Natural killer cell (primary cell): Measurements from ENCODE around the gene KIF3B. TPM values are rescaled to one million over a fixed set of nuclear protein-coding genes. Genes with fewer than 3 reads are reported as not detected.

ENCODE experiments used
- ATAC-seq, 3 donors: fragments of 150-1000 bp in 2 of 3; fragments of 200-7000 bp in 1 of 3; cut with Tn5 transposase; 1 replicate in 1 of 3; 2 replicates in 2 of 3; pipeline ENCODE4 v1.10.0; 2021; ENCODE audit warnings: mild to moderate bottlenecking in 2 of 3, moderate library complexity in 2 of 3
- DNase-seq, 2 donors: peaks; one replicate each; pipeline versions ENCODE4 v3.0.0 to v3.0.0-alpha.2; 2013 to 2021; ENCODE audit warnings: mixed read lengths in 1 of 2
- H3K27ac ChIP-seq: one replicate; pipeline ENCODE4 v1.5.1; 2013; ENCODE audit warnings: mild to moderate bottlenecking, low read length
- H3K27me3 ChIP-seq: one replicate; pipeline ENCODE4 v1.6.1; 2013; ENCODE audit warnings: low read length; ENCODE audit not compliant: control insufficient read depth, insufficient read depth
- H3K36me3 ChIP-seq: one replicate; pipeline ENCODE4 v1.6.1; 2013; ENCODE audit warnings: low read length; ENCODE audit not compliant: control insufficient read depth, insufficient read depth
- H3K4me1 ChIP-seq: one replicate; pipeline ENCODE4 v1.6.1; 2013; ENCODE audit warnings: low read length; ENCODE audit not compliant: control insufficient read depth, insufficient read depth
- H3K4me3 ChIP-seq: one replicate; pipeline ENCODE4 v1.5.1; 2013; ENCODE audit warnings: low read length
- H3K9me3 ChIP-seq: one replicate; pipeline ENCODE4 v1.6.1; 2013; ENCODE audit warnings: low read length; ENCODE audit not compliant: control insufficient read depth, insufficient read depth
- H3K27ac Mint-ChIP-seq, 2 donors: one replicate each; pipeline ENCODE4 v1.8.0; 2022; ENCODE audit warnings: mild to moderate bottlenecking in 2 of 2, mixed read lengths in 2 of 2, moderate library complexity in 1 of 2
- H3K27me3 Mint-ChIP-seq, 2 donors: one replicate each; pipeline ENCODE4 v1.8.0; 2022; ENCODE audit warnings: low read depth in 2 of 2, mixed read lengths in 2 of 2
- H3K36me3 Mint-ChIP-seq: one replicate; pipeline ENCODE4 v1.8.0; 2022; ENCODE audit warnings: mixed read lengths
- H3K4me1 Mint-ChIP-seq, 2 donors: one replicate each; pipeline ENCODE4 v1.8.0; 2022; ENCODE audit warnings: mixed read lengths in 2 of 2
- H3K4me3 Mint-ChIP-seq: one replicate; pipeline ENCODE4 v1.8.0; 2022; ENCODE audit warnings: mild to moderate bottlenecking, moderate library complexity, mixed read lengths
- H3K9me3 Mint-ChIP-seq, 2 donors: one replicate each; pipeline ENCODE4 v1.8.0; 2022; ENCODE audit warnings: mixed read lengths in 2 of 2
- WGBS: methylation state at CpG from one replicate; pipeline ENCODE4 v1.1.7; 2013; ENCODE audit warnings: missing lambda C conversion rate; ENCODE audit not compliant: insufficient coverage; 5-methylcytosine and 5-hydroxymethylcytosine counted together
- intact Hi-C: fragments of 100-400 bp; cut with micrococcal nuclease; formaldehyde crosslinking; loops from one replicate; pipeline ENCODE4 v1.14.2; 2022
- total RNA-seq, 4 donors: library from RNA; stranded (reverse); fragments of 120-200 nt in 1 of 4; gene quantifications; one replicate each; pipeline versions ENCODE4 v1.2.3 to v1.2.4, GENCODE V29; 2013 to 2022
- TF ChIP-seq, protein P1 (sequence below): fragments of 200-600 bp; IDR thresholded peaks from one replicate; pipeline ENCODE4 v1.8.0; 2022; ENCODE audit warnings: antibody characterized with exemption

KIF3B gene
- total RNA-seq, 3 donors from 2014 or later (not counting 1 experiment from before 2014, with no cell fraction given) = 10.2 to 14.3 (median 13.2) TPM

DNA sequence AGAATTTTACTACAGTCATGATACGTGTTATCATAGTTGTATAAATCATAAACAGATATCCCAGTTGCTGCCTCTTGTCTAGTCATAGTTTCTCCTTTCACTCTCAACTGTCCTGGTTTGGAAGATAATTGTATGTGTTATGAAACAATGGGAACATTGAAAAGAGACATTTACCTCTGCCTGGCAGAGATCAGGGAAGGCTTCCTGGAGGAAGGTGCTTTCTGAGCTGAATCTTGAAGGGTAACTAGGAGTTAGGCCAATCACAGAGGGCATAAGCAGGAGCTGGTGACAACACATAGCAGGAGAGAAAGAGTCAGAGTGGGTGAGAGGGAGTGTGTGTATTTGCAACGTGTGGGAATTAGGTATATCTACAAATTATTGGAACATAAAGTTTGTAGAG, 86.0 kb downstream of the KIF3B start:
- WGBS = 70% methylated on average over 2 of the region's 2 CpGs
- Mint-ChIP-seq H3K27ac (peak overlapping the region; percentile 19 to 51), H3K36me3 (no peaks in the 10 kb centered on the region), H3K9me3 (no peaks in the 10 kb centered on the region), H3K27me3 (no peaks in the 10 kb centered on the region), H3K4me1 (peaks cover 53 to 75% of the 10 kb centered on the region in 2 donors), H3K4me3 (no peak overlapping the region)
- DNase-seq = no peak
- intact Hi-C loops = no loop called here
- Histone ChIP-seq H3K4me3 (no peak overlapping the region), H3K27ac (no peak overlapping the region), H3K27me3 (no peaks in the 10 kb centered on the region), H3K9me3 (no peaks in the 10 kb centered on the region), H3K36me3 (peaks cover 3% of the 10 kb centered on the region), H3K4me1 (peaks cover 20% of the 10 kb centered on the region)
- TF ChIP-seq, protein P1, sequence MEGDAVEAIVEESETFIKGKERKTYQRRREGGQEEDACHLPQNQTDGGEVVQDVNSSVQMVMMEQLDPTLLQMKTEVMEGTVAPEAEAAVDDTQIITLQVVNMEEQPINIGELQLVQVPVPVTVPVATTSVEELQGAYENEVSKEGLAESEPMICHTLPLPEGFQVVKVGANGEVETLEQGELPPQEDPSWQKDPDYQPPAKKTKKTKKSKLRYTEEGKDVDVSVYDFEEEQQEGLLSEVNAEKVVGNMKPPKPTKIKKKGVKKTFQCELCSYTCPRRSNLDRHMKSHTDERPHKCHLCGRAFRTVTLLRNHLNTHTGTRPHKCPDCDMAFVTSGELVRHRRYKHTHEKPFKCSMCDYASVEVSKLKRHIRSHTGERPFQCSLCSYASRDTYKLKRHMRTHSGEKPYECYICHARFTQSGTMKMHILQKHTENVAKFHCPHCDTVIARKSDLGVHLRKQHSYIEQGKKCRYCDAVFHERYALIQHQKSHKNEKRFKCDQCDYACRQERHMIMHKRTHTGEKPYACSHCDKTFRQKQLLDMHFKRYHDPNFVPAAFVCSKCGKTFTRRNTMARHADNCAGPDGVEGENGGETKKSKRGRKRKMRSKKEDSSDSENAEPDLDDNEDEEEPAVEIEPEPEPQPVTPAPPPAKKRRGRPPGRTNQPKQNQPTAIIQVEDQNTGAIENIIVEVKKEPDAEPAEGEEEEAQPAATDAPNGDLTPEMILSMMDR = no peak
- no peak for ATAC-seq

- Mint-ChIP-seq H3K27me3 (no peaks in the 10 kb centered on the region), H3K9me3 (no peaks in the 10 kb centered on the region), H3K4me1 (peaks cover 46 to 67% of the 10 kb centered on the region in 2 donors), H3K4me3 (no peak overlapping the region), H3K36me3 (no peaks in the 10 kb centered on the region), H3K27ac (peak overlapping the region in 1 of 2 donors; percentile 0)
- Histone ChIP-seq H3K4me1 (peaks cover 12% of the 10 kb centered on the region), H3K36me3 (peaks cover 6% of the 10 kb centered on the region), H3K9me3 (no peaks in the 10 kb centered on the region), H3K27me3 (no peaks in the 10 kb centered on the region), H3K27ac (no peak overlapping the region), H3K4me3 (no peak overlapping the region)
- DNase-seq (no peak), ATAC-seq (no peak)
- intact Hi-C loops = no loop called here
- TF ChIP-seq, protein P1 = no peak
- WGBS = 89% methylated on average over 7 of the region's 7 CpGs
These were observed 87.2 kb downstream of the KIF3B start for GRCh38 chr20:32364554-32365208.

- no peak overlapping the region for H3K4me3 Mint-ChIP-seq
- intact Hi-C loops = no loop called here
- H3K4me1 ChIP-seq = peaks cover 12% of the 10 kb centered on the region
These were observed 88.1 kb downstream of the KIF3B start for GRCh38 chr20:32365564-32365963.

More at GRCh38 chr20:32365564-32365963, 88.1 kb downstream of the KIF3B start:
- Histone ChIP-seq H3K27ac (no peak overlapping the region), H3K36me3 (peaks cover 9% of the 10 kb centered on the region), H3K4me3 (no peak overlapping the region), H3K9me3 (no peaks in the 10 kb centered on the region), H3K27me3 (no peaks in the 10 kb centered on the region)
- TF ChIP-seq, protein P1 = no peak
- H3K4me1 Mint-ChIP-seq = peaks cover 38 to 58% of the 10 kb centered on the region in 2 donors
- H3K36me3 Mint-ChIP-seq = no peaks in the 10 kb centered on the region
- H3K27ac Mint-ChIP-seq = no peak overlapping the region
- 22% methylated on average over 2 of the region's 5 CpGs for WGBS
- ATAC-seq (no peak), DNase-seq (no peak)
- H3K27me3 Mint-ChIP-seq = no peaks in the 10 kb centered on the region
- no peaks in the 10 kb centered on the region for H3K9me3 Mint-ChIP-seq
